Gastroesophageal sphincter (tissue), 4 donors: ENCODE results near the gene UBE2I. TPM values are rescaled to one million over a fixed set of nuclear protein-coding genes. Genes with fewer than 3 reads are reported as not detected.

ENCODE experiments used
- ATAC-seq: fragments of 150-250 bp; one replicate; pipeline ENCODE4 v1.9.1; 2016; ENCODE audit warnings: mild to moderate bottlenecking, moderate library complexity
- H3K27ac ChIP-seq, 4 donors: fragments of 200-600 bp; sonication (generic) in 3 of 4; 1 replicate in 3 of 4; 2 replicates in 1 of 4; pipeline ENCODE4 v1.5.1; 2016 to 2019
- H3K27me3 ChIP-seq: fragments of 200-600 bp; sonication (generic); one replicate; pipeline ENCODE4 v1.5.1; 2019
- H3K36me3 ChIP-seq, 2 donors: fragments of 200-600 bp; sonication (generic); one replicate each; pipeline ENCODE4 v1.5.1; 2019; ENCODE audit warnings: control low read depth in 1 of 2
- H3K4me1 ChIP-seq, 3 donors: fragments of 200-600 bp; sonication (generic); 1 replicate in 2 of 3; 2 replicates in 1 of 3; pipeline ENCODE4 v1.5.1; 2016 to 2019; ENCODE audit warnings: control low read depth in 2 of 3
- H3K4me3 ChIP-seq, 2 donors: fragments of 200-600 bp; sonication (generic); one replicate each; pipeline ENCODE4 v1.5.1; 2019; ENCODE audit warnings: mild to moderate bottlenecking in 1 of 2, moderate library complexity in 1 of 2
- H3K9me3 ChIP-seq, 3 donors: fragments of 200-600 bp; sonication (generic); one replicate each; pipeline ENCODE4 v1.5.1; 2017 to 2019; ENCODE audit warnings: control low read depth in 2 of 3
- EP300 ChIP-seq: sonication (generic); formaldehyde crosslinking; IDR thresholded peaks from one replicate; pipeline ENCODE4 v1.6.1; 2017; ENCODE audit warnings: antibody characterized with exemption, mild to moderate bottlenecking
- POLR2A ChIP-seq, 2 donors: fragments of 450-650 bp; IDR thresholded peaks; one replicate each; pipeline ENCODE4 v1.6.1; 2017; ENCODE audit warnings: antibody characterized with exemption in 2 of 2, mild to moderate bottlenecking in 2 of 2, moderate library complexity in 1 of 2
- POLR2AphosphoS5 ChIP-seq: sonication (generic); formaldehyde crosslinking; IDR thresholded peaks from one replicate; pipeline ENCODE4 v1.6.1; 2017; ENCODE audit warnings: antibody characterized with exemption
- WGBS, 2 donors: methylation state at CpG; one replicate each; pipeline ENCODE4 v1.1.5; 2018; ENCODE audit warnings: low coverage in 1 of 2; 5-methylcytosine and 5-hydroxymethylcytosine counted together
- total RNA-seq, 4 donors: library from RNA; depleted of rRNA; stranded (reverse); fragments of >200 nt; gene quantifications; one replicate each; pipeline ENCODE4 v1.1.0, GENCODE V29; 2016
- TF ChIP-seq, protein P1 (sequence below), 4 experiments: fragments of 200-600 bp in 2 of 4; fragments of 450-650 bp in 2 of 4; sonication (generic) in 1 of 4; IDR thresholded peaks; one replicate each; pipeline ENCODE4 v1.5.1; 2017 to 2019; ENCODE audit warnings: antibody characterized with exemption in 4 of 4, mild to moderate bottlenecking in 2 of 4, moderate library complexity in 2 of 4

Gene UBE2I
- total RNA-seq, 4 donors from 2014 or later = 53.3 to 95.9 (median 76.9) TPM

DNA sequence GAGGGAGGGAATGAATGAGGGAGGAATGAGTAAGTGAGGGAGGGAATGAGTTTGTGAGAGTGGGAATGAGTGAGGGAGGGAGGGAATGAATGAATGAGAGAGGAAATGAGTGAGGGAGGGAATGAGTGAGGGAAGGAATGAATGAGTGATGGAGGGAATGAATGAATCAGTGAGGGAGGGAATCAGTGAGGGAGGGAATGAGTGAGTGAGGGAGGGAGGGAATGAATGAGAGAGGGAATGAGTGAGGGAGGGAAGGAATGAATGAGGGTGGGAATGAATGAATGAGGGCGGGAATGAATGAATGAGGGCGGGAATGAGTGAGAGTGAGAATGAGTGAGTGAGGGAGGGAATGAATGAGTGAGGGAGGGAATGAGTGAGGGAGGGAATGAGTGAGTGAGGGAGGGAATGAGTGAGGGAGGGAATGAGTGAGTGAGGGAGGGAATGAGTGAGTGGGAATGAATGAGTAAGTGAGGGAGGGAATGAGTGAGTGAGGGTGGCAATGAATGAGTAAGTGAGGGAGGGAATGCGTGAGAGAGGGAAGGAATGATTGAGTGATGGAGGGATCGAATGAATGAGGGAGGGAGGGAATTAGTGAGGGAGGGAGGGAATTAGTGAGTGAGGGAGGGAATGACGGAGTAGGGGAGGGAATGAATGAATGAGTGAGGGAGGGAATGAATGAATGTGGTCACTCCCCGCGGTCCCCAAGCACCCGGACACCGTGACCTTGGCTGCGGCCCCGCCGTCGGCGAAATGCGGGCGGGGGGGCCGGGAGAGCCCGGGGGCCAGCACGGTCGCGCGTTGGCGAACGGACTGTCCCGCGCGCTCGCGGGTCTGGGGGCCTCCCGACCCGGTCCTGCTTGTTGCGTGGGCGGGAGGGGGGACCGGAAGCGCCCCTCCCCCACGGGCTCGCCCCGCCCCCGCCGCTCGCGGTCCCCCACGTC lies 1.1 kb upstream of the UBE2I start:
- TF ChIP-seq POLR2AphosphoS5 = no peak
- no peak for TF ChIP-seq EP300
- TF ChIP-seq POLR2A (IDR thresholded peaks at IDR 0.05) = no peak
- TF ChIP-seq, protein P1, sequence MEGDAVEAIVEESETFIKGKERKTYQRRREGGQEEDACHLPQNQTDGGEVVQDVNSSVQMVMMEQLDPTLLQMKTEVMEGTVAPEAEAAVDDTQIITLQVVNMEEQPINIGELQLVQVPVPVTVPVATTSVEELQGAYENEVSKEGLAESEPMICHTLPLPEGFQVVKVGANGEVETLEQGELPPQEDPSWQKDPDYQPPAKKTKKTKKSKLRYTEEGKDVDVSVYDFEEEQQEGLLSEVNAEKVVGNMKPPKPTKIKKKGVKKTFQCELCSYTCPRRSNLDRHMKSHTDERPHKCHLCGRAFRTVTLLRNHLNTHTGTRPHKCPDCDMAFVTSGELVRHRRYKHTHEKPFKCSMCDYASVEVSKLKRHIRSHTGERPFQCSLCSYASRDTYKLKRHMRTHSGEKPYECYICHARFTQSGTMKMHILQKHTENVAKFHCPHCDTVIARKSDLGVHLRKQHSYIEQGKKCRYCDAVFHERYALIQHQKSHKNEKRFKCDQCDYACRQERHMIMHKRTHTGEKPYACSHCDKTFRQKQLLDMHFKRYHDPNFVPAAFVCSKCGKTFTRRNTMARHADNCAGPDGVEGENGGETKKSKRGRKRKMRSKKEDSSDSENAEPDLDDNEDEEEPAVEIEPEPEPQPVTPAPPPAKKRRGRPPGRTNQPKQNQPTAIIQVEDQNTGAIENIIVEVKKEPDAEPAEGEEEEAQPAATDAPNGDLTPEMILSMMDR (IDR thresholded peaks at IDR 0.05) = no peak
- Histone ChIP-seq H3K4me1 (peaks cover 0 to 39% (median 27%) of the 10 kb centered on the region in 3 donors), H3K36me3 (peaks cover 0 to 4% of the 10 kb centered on the region in 2 donors), H3K27me3 (peaks cover 11% of the 10 kb centered on the region), H3K4me3 (peak overlapping the region; percentile 31 to 81), H3K9me3 (no peaks in the 10 kb centered on the region), H3K27ac (peak overlapping the region; percentile 88 to 98 (median 92))
- ATAC-seq = peak; percentile 8
- WGBS, 2 donors = 13 to 62% methylated on average over 2 to 8 of the region's 43 CpGs

DNA sequence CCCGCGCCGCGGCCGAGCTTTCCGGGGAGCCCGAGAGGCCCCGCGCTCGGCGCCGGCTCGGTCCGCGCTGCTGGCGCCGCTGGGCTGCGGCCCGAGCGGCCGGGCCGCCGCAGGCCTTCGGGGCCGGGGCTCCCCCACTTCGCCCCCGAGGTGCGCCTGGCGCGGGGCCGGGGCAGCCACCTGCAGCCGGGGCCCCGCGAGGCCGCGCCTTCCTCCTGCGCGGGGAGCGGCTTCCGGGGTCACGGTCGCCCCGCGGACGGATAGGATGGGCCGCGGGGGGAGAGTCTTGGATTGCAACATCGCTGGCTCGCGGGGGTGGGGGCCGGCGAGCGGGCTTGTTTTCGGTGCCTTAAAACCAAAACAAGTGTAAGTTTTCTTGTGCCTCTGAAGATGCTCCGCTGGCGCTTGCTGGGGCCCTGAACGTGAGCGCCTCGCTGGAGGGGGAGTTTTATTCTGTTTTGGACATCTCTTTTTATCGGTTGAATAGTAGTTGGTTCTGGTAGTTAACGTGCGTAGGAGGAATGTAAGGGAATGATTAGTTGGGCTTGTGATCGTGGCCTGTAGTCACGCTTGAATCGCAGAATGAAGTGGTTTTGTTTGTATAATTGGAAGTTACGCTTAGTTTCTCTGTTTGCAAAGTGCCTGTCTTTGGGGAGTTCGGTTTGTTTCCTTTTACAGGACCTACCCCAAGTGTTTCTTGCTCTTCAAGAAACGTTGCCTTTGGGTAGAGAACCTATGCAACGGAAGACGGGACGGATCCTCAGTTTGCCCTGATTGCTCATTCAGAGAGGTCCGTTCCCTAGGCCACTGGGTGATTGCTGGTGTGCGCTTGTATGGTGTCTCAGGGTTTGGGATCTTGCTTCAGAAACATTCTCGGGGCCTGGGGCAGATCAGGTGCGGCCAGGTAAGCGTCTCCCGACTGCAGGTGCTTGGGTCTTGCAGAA lies 724 bp downstream of the UBE2I start:
- peak overlapping the region; percentile 78 to 81 for H3K4me3 ChIP-seq
- H3K27me3 ChIP-seq = no peaks in the 10 kb centered on the region
- H3K9me3 ChIP-seq = no peaks in the 10 kb centered on the region
- 3% methylated on average over 16 to 19 of the region's 77 CpGs for WGBS, 2 donors
- peak; percentile 48 for TF ChIP-seq POLR2AphosphoS5
- TF ChIP-seq, protein P1 (IDR thresholded peaks at IDR 0.05) = no peak
- TF ChIP-seq EP300 = no peak
- H3K36me3 ChIP-seq = peaks cover 0 to 22% of the 10 kb centered on the region in 2 donors
- peak; percentile 41 for ATAC-seq
- peak overlapping the region in 3 of 4 donors; percentile 88 to 98 (median 96) for H3K27ac ChIP-seq
- H3K4me1 ChIP-seq = peaks cover 0 to 58% (median 31%) of the 10 kb centered on the region in 3 donors

GRCh38 chr16:1310832-1311200 lies 1.4 kb downstream of the UBE2I start:
- no peak for ATAC-seq
- H3K9me3 ChIP-seq = no peaks in the 10 kb centered on the region
- H3K36me3 ChIP-seq = peaks cover 0 to 29% of the 10 kb centered on the region in 2 donors
- peaks cover 0 to 62% (median 31%) of the 10 kb centered on the region in 3 donors for H3K4me1 ChIP-seq
- 2 to 8% methylated on average over 9 of the region's 14 CpGs for WGBS, 2 donors
- peak overlapping the region in 3 of 4 donors; percentile 88 to 98 (median 96) for H3K27ac ChIP-seq
- no peak for TF ChIP-seq POLR2AphosphoS5
- TF ChIP-seq, protein P1 (IDR thresholded peaks at IDR 0.05) = no peak
- TF ChIP-seq POLR2A (IDR thresholded peaks at IDR 0.05) = no peak
- TF ChIP-seq EP300 = no peak
- H3K27me3 ChIP-seq = no peaks in the 10 kb centered on the region
- peak overlapping the region; percentile 78 to 81 for H3K4me3 ChIP-seq

DNA sequence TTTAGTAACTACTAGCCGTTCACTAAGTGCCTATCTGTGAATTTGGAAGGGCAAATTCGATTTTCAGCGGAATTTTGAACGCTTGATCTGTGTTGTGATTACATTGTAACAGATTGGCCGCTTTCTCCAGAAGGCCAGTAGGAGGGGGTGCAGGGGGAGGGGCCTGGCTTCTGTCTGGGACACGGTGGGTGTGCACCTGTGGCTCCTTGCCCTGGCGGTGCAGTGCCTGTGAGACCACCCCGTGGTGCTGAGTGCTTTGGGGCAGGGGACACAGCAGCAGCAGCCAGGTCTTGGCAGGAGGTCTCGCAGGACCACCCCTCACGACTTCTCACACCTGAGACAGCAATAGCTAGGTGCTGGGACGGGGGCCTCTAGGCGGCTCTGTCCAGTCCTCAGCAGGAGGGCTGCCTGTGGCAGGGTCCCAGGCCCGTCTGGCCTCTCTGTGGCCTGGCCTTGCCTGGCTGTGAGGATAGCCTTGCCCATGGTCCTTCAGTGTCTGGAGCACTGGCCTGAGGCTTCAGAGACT lies 1.8 kb downstream of the UBE2I start:
- Histone ChIP-seq H3K27me3 (no peaks in the 10 kb centered on the region), H3K36me3 (peaks cover 0 to 33% of the 10 kb centered on the region in 2 donors), H3K4me1 (peaks cover 0 to 62% (median 31%) of the 10 kb centered on the region in 3 donors), H3K9me3 (no peaks in the 10 kb centered on the region), H3K4me3 (peak overlapping the region; percentile 78 to 81), H3K27ac (peak overlapping the region in 3 of 4 donors; percentile 88 to 98 (median 96))
- 8% methylated on average over 2 of the region's 13 CpGs; no CpG with 5 or more reads in 1 of the 2 donors for WGBS, 2 donors
- no peak for ATAC-seq
- TF ChIP-seq POLR2AphosphoS5 (no peak), POLR2A (IDR thresholded peaks at IDR 0.05) (no peak), EP300 (no peak)
- TF ChIP-seq, protein P1 (IDR thresholded peaks at IDR 0.05) = no peak
